HepG2 (cell line): Measurements from ENCODE around the gene AKNA. TPM values are rescaled to one million over a fixed set of nuclear protein-coding genes. Genes with fewer than 3 reads are reported as not detected.
A peak's percentile ranks its signal among the peaks of the same experiment; 100 is the strongest.

Experiments used
- ELF3 ChIP-seq: IDR thresholded peaks from 2 replicates; pipeline ENCODE4 v1.6.1; 2016; ENCODE audit warnings: missing genetic modification reagents, missing compliant biosample characterization
- ELF4 ChIP-seq: sonication (generic); formaldehyde crosslinking; IDR thresholded peaks from 2 replicates; pipeline ENCODE4 v1.5.0; 2020; ENCODE audit warnings: missing genetic modification reagents, mild to moderate bottlenecking, moderate library complexity, borderline replicate concordance
- FOXA3 ChIP-seq: IDR thresholded peaks from 2 replicates; pipeline ENCODE4 v1.6.1; 2016; ENCODE audit warnings: missing genetic modification reagents, missing compliant biosample characterization
- GABPA ChIP-seq, 2 experiments: IDR thresholded peaks; 2 replicates each; pipeline ENCODE4 v1.6.1; 2011 to 2016; ENCODE audit warnings: low read depth in 2 of 2, low read length in 1 of 2, missing biosample characterization in 1 of 2, missing genetic modification characterization in 1 of 2
- GATAD1 ChIP-seq: IDR thresholded peaks from 2 replicates; pipeline ENCODE4 v1.6.1; 2016; ENCODE audit warnings: missing genetic modification reagents, missing compliant biosample characterization
- GRHL1 ChIP-seq: sonication (generic); formaldehyde crosslinking; conservative IDR thresholded peaks from 2 replicates; pipeline ENCODE4 v1.8.0; 2022; ENCODE audit warnings: missing genetic modification reagents
- JUNB ChIP-seq: sonication (generic); formaldehyde crosslinking; IDR thresholded peaks from 2 replicates; pipeline ENCODE4 v1.8.0; 2022; ENCODE audit warnings: missing genetic modification reagents, mild to moderate bottlenecking, borderline replicate concordance
- KDM5B ChIP-seq: sonication (generic); formaldehyde crosslinking; IDR thresholded peaks from 2 replicates; pipeline ENCODE4 v1.4.0; 2020; ENCODE audit warnings: missing genetic modification reagents, mild to moderate bottlenecking, borderline replicate concordance
- KLF13 ChIP-seq: sonication (generic); formaldehyde crosslinking; IDR thresholded peaks from 2 replicates; pipeline ENCODE4 v1.4.0; 2020; ENCODE audit warnings: mild to moderate bottlenecking, missing genetic modification reagents
- MXD3 ChIP-seq: IDR thresholded peaks from 2 replicates; pipeline ENCODE4 v1.6.1; 2016; ENCODE audit warnings: mild to moderate bottlenecking, missing biosample characterization, missing genetic modification reagents
- PHF21A ChIP-seq: sonication (generic); formaldehyde crosslinking; IDR thresholded peaks from 2 replicates; pipeline ENCODE4 v1.5.0; 2020; ENCODE audit warnings: mild to moderate bottlenecking, missing genetic modification reagents
- PHF8 ChIP-seq: sonication (generic); formaldehyde crosslinking; IDR thresholded peaks from 2 replicates; pipeline ENCODE4 v1.5.0; 2020; ENCODE audit warnings: missing genetic modification reagents
- RBM22 ChIP-seq: fragments of 200-400 bp; formaldehyde crosslinking; optimal IDR thresholded peaks from 2 replicates; pipeline ENCODE3; 2017; ENCODE audit warnings: mild to moderate bottlenecking, low read length, moderate library complexity
- SUZ12 ChIP-seq: fragments of 150-350 bp; IDR thresholded peaks from 2 replicates; pipeline ENCODE4 v1.6.1; 2014; ENCODE audit warnings: low read depth, low read length
- ZBTB7A ChIP-seq: sonication (generic); formaldehyde crosslinking; IDR thresholded peaks from 2 replicates; pipeline ENCODE4 v1.8.0; 2022; ENCODE audit warnings: mild to moderate bottlenecking, missing genetic modification reagents
- ZNF275 ChIP-seq: sonication (generic); formaldehyde crosslinking; IDR thresholded peaks from 2 replicates; pipeline ENCODE4 v1.8.0; 2022; ENCODE audit warnings: missing genetic modification reagents, mild to moderate bottlenecking, inconsistent platforms, borderline replicate concordance
- ZNF367 ChIP-seq: sonication (generic); formaldehyde crosslinking; IDR thresholded peaks from 2 replicates; pipeline ENCODE4 v1.4.0; 2020; ENCODE audit warnings: missing genetic modification reagents, borderline replicate concordance
- ZNF670 ChIP-seq: sonication (generic); formaldehyde crosslinking; IDR thresholded peaks from 2 replicates; pipeline ENCODE4 v1.8.0; 2022; ENCODE audit warnings: mild to moderate bottlenecking, missing genetic modification reagents, borderline replicate concordance
- ZNF800 ChIP-seq: sonication (generic); formaldehyde crosslinking; IDR thresholded peaks from 2 replicates; pipeline ENCODE4 v1.4.0; 2020; ENCODE audit warnings: missing genetic modification reagents
- ZSCAN25 ChIP-seq: sonication (generic); formaldehyde crosslinking; IDR thresholded peaks from 2 replicates; pipeline ENCODE4 v1.8.0; 2022; ENCODE audit warnings: mild to moderate bottlenecking, missing genetic modification reagents
- polyA plus RNA-seq, 8 experiments: library from polyadenylated mRNA; depleted of rRNA in 3 of 8; stranded (reverse) in 7 of 8; unstranded in 1 of 8; fragments of >200 nt; fragmentation: Illumina TruSeq in 4 of 8; extraction: Trizol in 4 of 8; gene quantifications; 2 replicates each; pipeline versions ENCODE4 v1.2.1 to v1.2.3, GENCODE V29; 2011 to 2016; ENCODE audit warnings: low read depth in 4 of 8, missing spikeins in 1 of 8, mixed read lengths in 1 of 8; ENCODE audit not compliant: insufficient read depth in 1 of 8
- total RNA-seq, 5 experiments: library from RNA; depleted of rRNA; stranded (reverse); fragments of >200 nt; fragmentation: Illumina TruSeq; extraction: Trizol; gene quantifications; 2 replicates each; pipeline ENCODE4 v1.2.3, GENCODE V29; 2016; ENCODE audit warnings: low read depth in 1 of 5
- TF ChIP-seq, protein P1 (sequence below): IDR thresholded peaks from 2 replicates; pipeline ENCODE4 v1.6.1; 2016
- TF ChIP-seq, protein P2 (sequence below): sonication (generic); formaldehyde crosslinking; IDR thresholded peaks from 2 replicates; pipeline ENCODE4 v1.4.0; 2020; ENCODE audit warnings: missing genetic modification reagents, low read depth, mild to moderate bottlenecking, borderline replicate concordance

Gene AKNA
- total and polyA plus RNA-seq, 2 of the 13 experiments (the other 11 are each of a cell fraction or from before 2014, with no cell fraction given), result 3.0 to 3.1 TPM

GRCh38 chr9:114397848-114398605 is 10.2 kb upstream of the AKNA start (continued):
- 0 out of 2 replicates have a peak, but pooled peaks have one; percentile 6 for TF ChIP-seq ZNF800 (CRISPR knock-in tag)
- TF ChIP-seq GRHL1 (CRISPR knock-in tag), result no peak
- TF ChIP-seq ZBTB7A (CRISPR knock-in tag), result peak; percentile 32; the same call in 1 of the 2 replicates
- peak; percentile 56 for TF ChIP-seq PHF8 (CRISPR knock-in tag)
- TF ChIP-seq ZNF670 (CRISPR knock-in tag), result no peak
- no peak for TF ChIP-seq ZNF367
- TF ChIP-seq RBM22, result no peak
- TF ChIP-seq JUNB, result no peak
- no peak for TF ChIP-seq ZSCAN25 (CRISPR knock-in tag)
- TF ChIP-seq MXD3 (CRISPR knock-in tag), result no peak
- TF ChIP-seq, protein P1, sequence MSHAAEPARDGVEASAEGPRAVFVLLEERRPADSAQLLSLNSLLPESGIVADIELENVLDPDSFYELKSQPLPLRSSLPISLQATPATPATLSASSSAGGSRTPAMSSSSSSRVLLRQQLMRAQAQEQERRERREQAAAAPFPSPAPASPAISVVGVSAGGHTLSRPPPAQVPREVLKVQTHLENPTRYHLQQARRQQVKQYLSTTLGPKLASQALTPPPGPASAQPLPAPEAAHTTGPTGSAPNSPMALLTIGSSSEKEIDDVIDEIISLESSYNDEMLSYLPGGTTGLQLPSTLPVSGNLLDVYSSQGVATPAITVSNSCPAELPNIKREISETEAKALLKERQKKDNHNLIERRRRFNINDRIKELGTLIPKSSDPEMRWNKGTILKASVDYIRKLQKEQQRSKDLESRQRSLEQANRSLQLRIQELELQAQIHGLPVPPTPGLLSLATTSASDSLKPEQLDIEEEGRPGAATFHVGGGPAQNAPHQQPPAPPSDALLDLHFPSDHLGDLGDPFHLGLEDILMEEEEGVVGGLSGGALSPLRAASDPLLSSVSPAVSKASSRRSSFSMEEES (CRISPR knock-in tag), result no peak
- peak; percentile 30; the same call in 1 of the 2 replicates for TF ChIP-seq ELF3 (CRISPR knock-in tag)
- TF ChIP-seq PHF21A, result no peak
- no peak for TF ChIP-seq ZNF275 (CRISPR knock-in tag)
- TF ChIP-seq FOXA3 (CRISPR knock-in tag), result 0 out of 2 replicates have a peak, but pooled peaks have one; percentile 27
- no peak for TF ChIP-seq GABPA (IDR thresholded peaks at IDR 0.05; ENCODE audit: low read depth, low read length)
- TF ChIP-seq GABPA (CRISPR knock-in tag; IDR thresholded peaks at IDR 0.05; ENCODE audit: low read depth), result no peak
- TF ChIP-seq, protein P2, sequence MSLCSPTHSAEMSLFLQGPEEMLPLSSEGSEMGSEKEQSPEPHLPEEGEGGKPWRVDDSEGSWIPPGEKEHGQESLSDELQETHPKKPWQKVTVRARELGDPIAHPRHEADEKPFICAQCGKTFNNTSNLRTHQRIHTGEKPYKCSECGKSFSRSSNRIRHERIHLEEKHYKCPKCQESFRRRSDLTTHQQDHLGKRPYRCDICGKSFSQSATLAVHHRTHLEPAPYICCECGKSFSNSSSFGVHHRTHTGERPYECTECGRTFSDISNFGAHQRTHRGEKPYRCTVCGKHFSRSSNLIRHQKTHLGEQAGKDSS (CRISPR knock-in tag), result no peak
- TF ChIP-seq SUZ12, result no peak
- peak; percentile 31; the same call in 1 of the 2 replicates for TF ChIP-seq KDM5B (CRISPR knock-in tag)
- TF ChIP-seq GATAD1 (CRISPR knock-in tag), result no peak
- no peak for TF ChIP-seq ELF4 (CRISPR knock-in tag)
- TF ChIP-seq KLF13, result no peak
